ENCODE measurements around the gene EPHA4.

Gene EPHA4

GRCh38 chr2:221400411-221400810 lies 171.7 kb downstream of the EPHA4 start:
- Histone ChIP-seq H3K4me1 (ENCODE audit: control insufficient read depth, insufficient read depth, low read length, poor library complexity, severe bottlenecking) (no peaks in the 10 kb centered on the region), H3K27ac (ENCODE audit: low read depth, low read length, severe bottlenecking) (no peak overlapping the region), H3K9me3 (ENCODE audit: control insufficient read depth, low read length) (no peaks in the 10 kb centered on the region), H3K36me3 (ENCODE audit: control insufficient read depth, insufficient read depth, low read length) (no peaks in the 10 kb centered on the region), H3K4me3 (ENCODE audit: extremely low read depth, insufficient read depth, low read length, poor library complexity, severe bottlenecking) (no peak overlapping the region)
- 85 to 95% methylated on average over 2 to 4 of the region's 4 CpGs for WGBS, 2 experiments (ENCODE audit: insufficient coverage in 2 of 2)

- H3K27ac ChIP-seq (ENCODE audit: low read depth, low read length, severe bottlenecking) = no peak overlapping the region
- no peaks in the 10 kb centered on the region for H3K36me3 ChIP-seq (ENCODE audit: control insufficient read depth, insufficient read depth, low read length)
- WGBS, 2 experiments (ENCODE audit: insufficient coverage in 2 of 2) = 64 to 80% methylated on average over 1 to 2 of the region's 4 CpGs
- H3K4me1 ChIP-seq (ENCODE audit: control insufficient read depth, insufficient read depth, low read length, poor library complexity, severe bottlenecking) = no peaks in the 10 kb centered on the region
- H3K9me3 ChIP-seq (ENCODE audit: control insufficient read depth, low read length) = no peaks in the 10 kb centered on the region
- no peak overlapping the region for H3K4me3 ChIP-seq (ENCODE audit: extremely low read depth, insufficient read depth, low read length, poor library complexity, severe bottlenecking)
Measured at GRCh38 chr2:221399183-221399582, 172.9 kb downstream of the EPHA4 start.

- H3K4me3 ChIP-seq (ENCODE audit: extremely low read depth, insufficient read depth, low read length, poor library complexity, severe bottlenecking) = no peak overlapping the region
Measured at GRCh38 chr2:221397187-221397586, 174.9 kb downstream of the EPHA4 start.

GRCh38 chr2:221392228-221392881 lies 179.7 kb downstream of the EPHA4 start:
- no peaks in the 10 kb centered on the region for H3K4me1 ChIP-seq (ENCODE audit: control insufficient read depth, insufficient read depth, low read length, poor library complexity, severe bottlenecking)
- H3K36me3 ChIP-seq (ENCODE audit: control insufficient read depth, insufficient read depth, low read length) = no peaks in the 10 kb centered on the region
- H3K4me3 ChIP-seq (ENCODE audit: extremely low read depth, insufficient read depth, low read length, poor library complexity, severe bottlenecking) = no peak overlapping the region
- no peaks in the 10 kb centered on the region for H3K9me3 ChIP-seq (ENCODE audit: control insufficient read depth, low read length)
- no peak overlapping the region for H3K27ac ChIP-seq (ENCODE audit: low read depth, low read length, severe bottlenecking)
- WGBS, 2 experiments (ENCODE audit: insufficient coverage in 2 of 2) = 92 to 97% methylated on average over 3 to 4 of the region's 5 CpGs

More at GRCh38 chr2:221397187-221397586, 174.9 kb downstream of the EPHA4 start:
- H3K27ac ChIP-seq (ENCODE audit: low read depth, low read length, severe bottlenecking) = no peak overlapping the region
- no peaks in the 10 kb centered on the region for H3K9me3 ChIP-seq (ENCODE audit: control insufficient read depth, low read length)
- H3K4me1 ChIP-seq (ENCODE audit: control insufficient read depth, insufficient read depth, low read length, poor library complexity, severe bottlenecking) = no peaks in the 10 kb centered on the region
- no CpG with 5 or more reads among the region's 1 CpG for WGBS, 2 experiments (ENCODE audit: insufficient coverage in 2 of 2)
- no peaks in the 10 kb centered on the region for H3K36me3 ChIP-seq (ENCODE audit: control insufficient read depth, insufficient read depth, low read length)

- no peak overlapping the region for H3K4me3 ChIP-seq (ENCODE audit: extremely low read depth, insufficient read depth, low read length, poor library complexity, severe bottlenecking)
- no peaks in the 10 kb centered on the region for H3K4me1 ChIP-seq (ENCODE audit: control insufficient read depth, insufficient read depth, low read length, poor library complexity, severe bottlenecking)
- H3K36me3 ChIP-seq (ENCODE audit: control insufficient read depth, insufficient read depth, low read length) = no peaks in the 10 kb centered on the region
- H3K27ac ChIP-seq (ENCODE audit: low read depth, low read length, severe bottlenecking) = no peak overlapping the region
- 71 to 88% methylated on average over 2 of the region's 4 CpGs for WGBS, 2 experiments (ENCODE audit: insufficient coverage in 2 of 2)
- no peaks in the 10 kb centered on the region for H3K9me3 ChIP-seq (ENCODE audit: control insufficient read depth, low read length)
Measured at GRCh38 chr2:221390878-221391277, 181.2 kb downstream of the EPHA4 start.

GRCh38 chr2:221389904-221390303 lies 182.2 kb downstream of the EPHA4 start:
- no peaks in the 10 kb centered on the region for H3K4me1 ChIP-seq (ENCODE audit: control insufficient read depth, insufficient read depth, low read length, poor library complexity, severe bottlenecking)
- no peak overlapping the region for H3K4me3 ChIP-seq (ENCODE audit: extremely low read depth, insufficient read depth, low read length, poor library complexity, severe bottlenecking)
- WGBS, 2 experiments (ENCODE audit: insufficient coverage in 2 of 2) = 71 to 82% methylated on average over 1 of the region's 2 CpGs
- H3K9me3 ChIP-seq (ENCODE audit: control insufficient read depth, low read length) = no peaks in the 10 kb centered on the region
- no peaks in the 10 kb centered on the region for H3K36me3 ChIP-seq (ENCODE audit: control insufficient read depth, insufficient read depth, low read length)
- no peak overlapping the region for H3K27ac ChIP-seq (ENCODE audit: low read depth, low read length, severe bottlenecking)

- H3K27ac ChIP-seq (ENCODE audit: low read depth, low read length, severe bottlenecking) = no peak overlapping the region
Measured at GRCh38 chr2:221389421-221389820, 182.7 kb downstream of the EPHA4 start.

GRCh38 chr2:221388891-221389290 lies 183.2 kb downstream of the EPHA4 start:
- no peak overlapping the region for H3K27ac ChIP-seq (ENCODE audit: low read depth, low read length, severe bottlenecking)
- H3K4me1 ChIP-seq (ENCODE audit: control insufficient read depth, insufficient read depth, low read length, poor library complexity, severe bottlenecking) = no peaks in the 10 kb centered on the region
- no peaks in the 10 kb centered on the region for H3K36me3 ChIP-seq (ENCODE audit: control insufficient read depth, insufficient read depth, low read length)
- 93 to 98% methylated on average over 6 of the region's 7 CpGs for WGBS, 2 experiments (ENCODE audit: insufficient coverage in 2 of 2)
- no peak overlapping the region for H3K4me3 ChIP-seq (ENCODE audit: extremely low read depth, insufficient read depth, low read length, poor library complexity, severe bottlenecking)
- no peaks in the 10 kb centered on the region for H3K9me3 ChIP-seq (ENCODE audit: control insufficient read depth, low read length)

More at GRCh38 chr2:221389421-221389820, 182.7 kb downstream of the EPHA4 start:
- Histone ChIP-seq H3K9me3 (ENCODE audit: control insufficient read depth, low read length) (no peaks in the 10 kb centered on the region), H3K4me1 (ENCODE audit: control insufficient read depth, insufficient read depth, low read length, poor library complexity, severe bottlenecking) (no peaks in the 10 kb centered on the region), H3K4me3 (ENCODE audit: extremely low read depth, insufficient read depth, low read length, poor library complexity, severe bottlenecking) (no peak overlapping the region), H3K36me3 (ENCODE audit: control insufficient read depth, insufficient read depth, low read length) (no peaks in the 10 kb centered on the region)
- WGBS, 2 experiments (ENCODE audit: insufficient coverage in 2 of 2) = no CpG with 5 or more reads among the region's 5 CpGs

GRCh38 chr2:221385716-221386115 lies 186.4 kb downstream of the EPHA4 start:
- no peaks in the 10 kb centered on the region for H3K36me3 ChIP-seq (ENCODE audit: control insufficient read depth, insufficient read depth, low read length)
- no peak overlapping the region for H3K27ac ChIP-seq (ENCODE audit: low read depth, low read length, severe bottlenecking)
- no peaks in the 10 kb centered on the region for H3K4me1 ChIP-seq (ENCODE audit: control insufficient read depth, insufficient read depth, low read length, poor library complexity, severe bottlenecking)
- WGBS, 2 experiments (ENCODE audit: insufficient coverage in 2 of 2) = no CpG with 5 or more reads among the region's 1 CpG
- no peaks in the 10 kb centered on the region for H3K9me3 ChIP-seq (ENCODE audit: control insufficient read depth, low read length)
- no peak overlapping the region for H3K4me3 ChIP-seq (ENCODE audit: extremely low read depth, insufficient read depth, low read length, poor library complexity, severe bottlenecking)

GRCh38 chr2:221381928-221382488 lies 190.1 kb downstream of the EPHA4 start:
- Histone ChIP-seq H3K4me3 (ENCODE audit: extremely low read depth, insufficient read depth, low read length, poor library complexity, severe bottlenecking) (no peak overlapping the region), H3K27ac (ENCODE audit: low read depth, low read length, severe bottlenecking) (no peak overlapping the region), H3K4me1 (ENCODE audit: control insufficient read depth, insufficient read depth, low read length, poor library complexity, severe bottlenecking) (no peaks in the 10 kb centered on the region), H3K36me3 (ENCODE audit: control insufficient read depth, insufficient read depth, low read length) (no peaks in the 10 kb centered on the region), H3K9me3 (ENCODE audit: control insufficient read depth, low read length) (no peaks in the 10 kb centered on the region)
- no CpG with 5 or more reads among the region's 1 CpG for WGBS, 2 experiments (ENCODE audit: insufficient coverage in 2 of 2)

- H3K36me3 ChIP-seq (ENCODE audit: control insufficient read depth, insufficient read depth, low read length) = no peaks in the 10 kb centered on the region
- no peak overlapping the region for H3K27ac ChIP-seq (ENCODE audit: low read depth, low read length, severe bottlenecking)
- H3K9me3 ChIP-seq (ENCODE audit: control insufficient read depth, low read length) = no peaks in the 10 kb centered on the region
- H3K4me3 ChIP-seq (ENCODE audit: extremely low read depth, insufficient read depth, low read length, poor library complexity, severe bottlenecking) = no peak overlapping the region
- no peaks in the 10 kb centered on the region for H3K4me1 ChIP-seq (ENCODE audit: control insufficient read depth, insufficient read depth, low read length, poor library complexity, severe bottlenecking)
Measured at GRCh38 chr2:221380686-221381085, 191.4 kb downstream of the EPHA4 start.
